Thyroid gland (tissue), 4 donors: ENCODE results near the gene RYR3.

Experiments
- POLR2A ChIP-seq, 2 donors: fragments of 450-650 bp; IDR thresholded peaks; one replicate each; pipeline ENCODE4 v1.6.1; 2017; ENCODE audit warnings: antibody characterized with exemption in 2 of 2, mild to moderate bottlenecking in 2 of 2, moderate library complexity in 1 of 2
- TF ChIP-seq, protein P1 (sequence below), 6 experiments: fragments of 200-600 bp in 3 of 6; fragments of 450-650 bp in 3 of 6; sonication (generic) in 3 of 6; IDR thresholded peaks; one replicate each; pipeline ENCODE4 v1.5.1; 2016 to 2019; ENCODE audit warnings: antibody characterized with exemption in 6 of 6, mild to moderate bottlenecking in 2 of 6, inconsistent platforms in 1 of 6, moderate library complexity in 1 of 6

DNA sequence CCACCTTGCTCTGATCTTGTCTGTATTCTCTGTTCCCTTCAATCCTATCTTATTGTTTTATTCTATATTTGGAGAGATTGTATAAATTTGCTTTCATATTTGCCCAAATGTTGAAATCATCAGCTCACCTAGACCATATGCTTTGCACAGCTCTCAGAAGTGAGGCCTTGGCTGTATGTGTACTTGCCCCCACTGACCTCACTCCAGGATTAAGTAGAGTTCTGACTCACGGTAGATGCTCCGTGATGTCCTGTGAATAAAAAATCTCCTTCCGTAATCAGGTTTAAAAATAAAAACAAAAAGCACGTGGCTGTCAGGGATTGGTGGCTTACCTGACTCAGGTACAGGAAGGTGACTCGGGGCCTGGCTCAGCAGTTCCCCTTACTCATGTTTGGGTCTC lies 162.2 kb downstream of the RYR3 start:
- TF ChIP-seq, protein P1, sequence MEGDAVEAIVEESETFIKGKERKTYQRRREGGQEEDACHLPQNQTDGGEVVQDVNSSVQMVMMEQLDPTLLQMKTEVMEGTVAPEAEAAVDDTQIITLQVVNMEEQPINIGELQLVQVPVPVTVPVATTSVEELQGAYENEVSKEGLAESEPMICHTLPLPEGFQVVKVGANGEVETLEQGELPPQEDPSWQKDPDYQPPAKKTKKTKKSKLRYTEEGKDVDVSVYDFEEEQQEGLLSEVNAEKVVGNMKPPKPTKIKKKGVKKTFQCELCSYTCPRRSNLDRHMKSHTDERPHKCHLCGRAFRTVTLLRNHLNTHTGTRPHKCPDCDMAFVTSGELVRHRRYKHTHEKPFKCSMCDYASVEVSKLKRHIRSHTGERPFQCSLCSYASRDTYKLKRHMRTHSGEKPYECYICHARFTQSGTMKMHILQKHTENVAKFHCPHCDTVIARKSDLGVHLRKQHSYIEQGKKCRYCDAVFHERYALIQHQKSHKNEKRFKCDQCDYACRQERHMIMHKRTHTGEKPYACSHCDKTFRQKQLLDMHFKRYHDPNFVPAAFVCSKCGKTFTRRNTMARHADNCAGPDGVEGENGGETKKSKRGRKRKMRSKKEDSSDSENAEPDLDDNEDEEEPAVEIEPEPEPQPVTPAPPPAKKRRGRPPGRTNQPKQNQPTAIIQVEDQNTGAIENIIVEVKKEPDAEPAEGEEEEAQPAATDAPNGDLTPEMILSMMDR (IDR thresholded peaks at IDR 0.05), result no peak
- no peak for TF ChIP-seq POLR2A (IDR thresholded peaks at IDR 0.05)
